Left cardiac atrium (tissue), 4 donors: ENCODE data around the gene MPIG6B. TPM values are rescaled to one million over a fixed set of nuclear protein-coding genes. Genes with fewer than 3 reads are reported as not detected.

Experiments used
- ATAC-seq, 2 donors: fragments of 200-7000 bp; cut with Tn5 transposase; one replicate each; pipeline ENCODE4 v1.9.1; 2020; ENCODE audit warnings: mild to moderate bottlenecking in 2 of 2, moderate library complexity in 2 of 2
- DNase-seq: peaks from one replicate; pipeline ENCODE4 v3.0.0-alpha.2; 2020
- intact Hi-C, 2 donors: fragments of 100-400 bp; cut with DNase I; formaldehyde crosslinking; loops; one replicate each; pipeline versions ENCODE4 v1.14.1 to v1.15.1; 2022 to 2023
- total RNA-seq, 2 donors: library from RNA; stranded (reverse); fragmentation: NEBNext Ultra II Directional; extraction: Animal tissue kit (Norgen Biotek cat#: 25700); gene quantifications; one replicate each; pipeline ENCODE4 v1.2.1, GENCODE V29; 2021
- donor health status: DM: no; HTN: yes; CAD: no.
- donor health status: DM: no; HTN: yes; CAD: no; lungs with severe emphysema.
- donor health status: DM: yes; HTN: yes; CAD: no.
- donor health status: Dilated cardiomyopathy.

Gene MPIG6B
- total RNA-seq, 2 donors from 2014 or later = 0.39 to 0.41 TPM

DNA sequence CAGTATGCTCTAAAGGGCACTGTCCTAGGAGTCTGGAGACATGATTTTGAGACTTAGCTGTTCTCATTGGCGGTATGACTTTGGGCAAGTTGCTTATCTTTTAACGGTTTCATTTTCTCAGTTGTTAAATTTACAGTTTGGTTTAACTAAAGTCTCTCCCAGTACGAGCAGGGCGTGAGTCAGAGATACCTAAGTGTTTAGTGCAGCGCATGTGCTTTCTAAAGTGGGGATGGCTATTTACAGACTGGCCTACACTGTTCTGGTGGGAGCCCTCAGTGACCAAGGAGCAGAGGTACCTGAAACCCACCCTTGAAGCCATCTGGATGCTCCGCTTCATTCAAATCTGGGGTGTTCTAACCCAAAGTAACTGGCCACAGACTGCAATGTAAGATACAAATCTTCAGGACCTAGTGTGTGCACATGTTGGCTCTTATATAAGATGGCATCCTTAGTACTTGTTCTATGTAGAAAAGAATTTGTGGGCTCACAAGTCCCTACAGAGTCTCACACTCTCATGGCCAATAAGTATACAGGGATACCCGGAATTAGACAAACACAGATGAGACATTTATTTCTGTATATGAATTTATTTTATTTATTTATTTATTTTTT lies 27.3 kb downstream of the MPIG6B start:
- DNase-seq = no peak
- intact Hi-C loops = no loop called here
- no peak for ATAC-seq

DNA sequence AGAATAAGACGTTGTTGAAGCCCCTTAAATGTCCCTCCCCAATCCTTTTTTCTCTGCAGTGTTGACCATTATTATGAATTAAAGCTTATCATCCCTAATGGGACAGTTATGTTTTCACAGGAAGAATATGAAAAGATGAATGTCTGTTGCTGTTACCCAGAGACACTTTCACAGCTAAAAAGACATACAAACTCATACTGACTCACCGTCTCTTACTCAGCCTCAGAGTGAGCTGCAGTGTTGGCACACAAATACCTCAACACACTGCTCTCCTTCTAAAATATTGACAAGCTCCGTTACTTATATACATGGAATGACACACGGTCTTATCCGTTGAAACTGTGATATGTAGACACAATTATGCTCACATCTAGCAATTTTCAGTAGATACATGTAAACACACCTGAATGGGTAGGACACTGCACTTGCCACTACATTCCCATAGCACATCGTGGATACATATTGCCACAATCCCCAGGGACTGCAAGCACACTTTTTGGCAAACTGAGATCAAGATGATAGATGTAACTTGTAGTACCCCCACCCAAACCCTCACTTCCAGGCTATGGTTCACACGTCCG lies 29.7 kb downstream of the MPIG6B start:
- DNase-seq = no peak
- intact Hi-C loops = no loop called here
- ATAC-seq = peak in 1 of 2 donors; percentile 23

DNA sequence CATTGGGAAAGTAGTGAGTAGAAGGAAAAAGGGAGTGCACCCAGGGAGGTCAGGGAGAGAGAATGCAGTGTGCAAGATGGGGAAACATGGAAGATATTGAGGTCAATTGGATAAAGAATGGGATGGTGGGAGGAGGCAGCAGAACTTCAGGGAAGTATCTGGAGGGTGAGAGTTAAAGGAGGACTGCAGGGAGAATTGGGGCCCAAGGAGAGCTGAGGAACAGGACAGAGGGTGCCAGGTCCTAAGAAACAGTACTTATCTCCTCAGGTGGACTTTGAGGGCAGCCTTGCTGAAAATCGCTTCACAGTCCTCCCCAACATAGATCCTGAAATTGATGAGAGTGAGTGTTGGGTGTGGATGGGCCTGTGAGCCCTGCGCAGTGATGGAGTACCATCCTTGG lies 35.1 kb downstream of the MPIG6B start:
- ATAC-seq (no peak), DNase-seq (no peak)
- intact Hi-C loops = no loop called here

DNA sequence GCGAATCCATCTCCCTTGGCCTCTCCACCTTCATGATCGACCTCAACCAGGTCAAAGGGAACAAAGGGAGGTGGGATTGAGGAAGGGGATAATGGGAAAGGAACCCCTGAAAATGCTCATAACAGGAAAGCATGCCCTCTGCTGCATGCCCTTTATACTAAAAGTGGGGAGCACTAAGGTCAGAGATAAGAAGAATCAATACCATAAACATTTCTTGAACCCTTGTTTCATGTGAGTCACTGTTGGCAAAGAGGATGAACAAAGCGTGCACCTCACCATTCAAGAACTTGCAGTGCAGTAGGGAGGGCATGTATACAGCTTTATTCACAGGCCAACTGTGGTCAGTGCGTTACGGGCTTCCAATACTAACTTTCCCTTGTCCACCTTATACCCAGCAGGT lies 37.6 kb downstream of the MPIG6B start:
- DNase-seq = no peak
- ATAC-seq = no peak
- intact Hi-C loops = no loop called here

DNA sequence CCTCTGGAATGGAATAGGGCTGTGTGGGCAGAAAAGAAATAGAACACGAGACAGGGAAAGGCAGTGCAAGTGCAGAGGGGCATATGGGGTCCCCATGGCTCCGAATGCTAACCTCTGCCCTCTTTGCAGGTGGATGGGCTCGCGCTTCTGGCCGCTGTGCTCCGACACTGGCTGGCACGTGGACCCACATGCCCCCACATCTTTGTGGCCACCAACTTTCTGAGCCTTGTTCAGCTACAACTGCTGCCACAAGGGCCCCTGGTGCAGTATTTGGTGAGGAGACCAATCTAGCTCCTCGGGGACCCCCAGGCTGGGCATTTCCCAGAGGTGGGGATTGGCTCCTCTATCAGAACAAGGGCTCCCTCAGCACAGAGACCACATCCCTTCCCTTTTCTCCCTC lies 38.2 kb downstream of the MPIG6B start:
- ATAC-seq = no peak
- DNase-seq = no peak
- intact Hi-C loops = no loop called here

DNA sequence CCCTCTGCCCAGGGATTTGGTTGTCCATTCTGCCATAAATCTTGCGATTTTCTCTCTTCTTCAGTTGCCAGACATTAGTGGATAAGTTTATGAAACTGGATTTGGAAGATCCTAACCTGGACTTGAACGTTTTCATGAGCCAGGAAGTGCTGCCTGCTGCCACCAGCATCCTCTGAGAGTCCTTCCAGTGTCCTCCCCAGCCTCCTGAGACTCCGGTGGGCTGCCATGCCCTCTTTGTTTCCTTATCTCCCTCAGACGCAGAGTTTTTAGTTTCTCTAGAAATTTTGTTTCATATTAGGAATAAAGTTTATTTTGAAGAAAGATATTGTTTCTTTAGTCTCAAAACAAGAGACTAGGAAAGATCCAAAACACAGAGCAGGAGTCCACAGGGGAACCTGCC lies 39.2 kb downstream of the MPIG6B start, which contains the start of gene SAPCD1:
Gene SAPCD1 (plus strand): TSS at position 301 of the 400 bp plus-strand sequence. CDS start 399 bp downstream, outside the sequence.
- DNase-seq (no peak), ATAC-seq (no peak)
- intact Hi-C loops = no loop called here

DNA sequence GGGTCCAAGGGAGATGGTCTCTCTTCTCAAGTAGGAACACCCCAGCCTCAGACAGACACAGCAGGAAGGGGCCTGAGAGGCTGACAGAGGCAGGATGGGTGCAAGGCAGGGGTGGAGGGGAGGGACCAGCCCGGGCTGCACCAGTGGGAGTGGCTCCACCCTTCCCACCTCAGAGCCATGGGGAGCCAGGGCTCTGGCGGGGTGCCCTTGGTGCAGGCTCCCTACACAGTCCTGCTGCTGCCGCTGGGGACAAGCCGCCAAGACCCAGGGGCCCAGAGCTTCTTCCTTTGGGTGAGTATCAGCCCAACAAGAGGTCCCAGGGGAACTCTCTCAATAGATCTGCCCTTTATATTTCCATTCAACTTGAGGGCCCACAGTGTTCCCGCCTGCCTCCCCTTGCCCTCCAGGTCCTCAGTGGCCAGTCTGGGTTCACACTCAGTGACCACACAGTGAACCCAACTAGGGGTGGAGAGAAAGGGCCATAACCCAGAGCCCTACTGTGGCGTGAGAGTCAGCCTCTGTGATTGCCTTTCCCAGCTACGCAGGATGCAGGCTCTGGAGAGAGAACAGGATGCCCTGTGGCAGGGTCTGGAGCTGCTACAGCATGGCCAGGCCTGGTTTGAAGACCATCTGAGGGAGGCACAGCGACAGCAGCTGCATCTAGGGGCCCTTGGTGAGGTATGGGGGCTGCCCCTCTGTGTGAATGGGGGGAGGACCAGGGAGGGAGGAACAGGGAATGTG lies 39.9 kb downstream of the MPIG6B start:
- intact Hi-C loops = no loop called here
- ATAC-seq (no peak), DNase-seq (no peak)

DNA sequence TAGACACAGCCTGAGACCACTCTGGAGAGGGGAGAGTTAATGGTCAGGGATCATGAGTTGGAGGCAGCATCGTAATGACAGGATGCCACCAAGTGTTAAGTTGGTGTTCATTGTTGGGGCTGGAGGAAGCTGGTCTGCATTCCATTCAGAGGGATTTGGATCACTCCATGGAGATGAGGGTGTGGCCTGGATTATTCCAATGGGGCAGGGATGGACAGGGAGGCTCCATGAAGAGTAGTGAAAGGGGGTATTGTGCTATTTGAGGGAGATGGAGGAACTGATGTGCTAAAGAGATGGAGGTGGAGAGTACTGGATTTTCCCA lies 40.4 kb downstream of the MPIG6B start:
- intact Hi-C loops = no loop called here
- ATAC-seq = peak in 1 of 2 donors; percentile 22

DNA sequence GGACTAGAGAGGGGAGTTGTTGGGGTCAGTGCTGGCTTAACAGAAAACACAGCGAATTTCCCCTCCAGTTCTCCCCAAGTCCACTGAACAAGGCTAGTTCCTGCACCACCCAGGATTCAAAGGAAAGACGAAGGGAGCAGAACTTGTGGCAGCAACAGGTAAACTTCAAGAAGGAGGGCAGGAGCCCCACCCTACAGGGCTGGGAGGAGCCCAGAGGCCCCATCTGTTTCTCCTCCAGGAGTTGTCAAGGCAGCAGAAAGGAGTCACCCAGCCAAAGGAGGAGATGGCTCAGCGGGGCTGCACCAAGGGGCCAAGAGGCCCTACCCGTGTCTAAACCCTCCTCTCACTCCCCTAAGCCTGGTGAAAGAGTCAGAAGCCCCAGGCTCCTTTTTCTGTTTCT lies 41.0 kb downstream of the MPIG6B start:
- intact Hi-C loops = no loop called here

More for the DNA sequence above, 40.4 kb downstream of the MPIG6B start:
- DNase-seq = no peak

DNA sequence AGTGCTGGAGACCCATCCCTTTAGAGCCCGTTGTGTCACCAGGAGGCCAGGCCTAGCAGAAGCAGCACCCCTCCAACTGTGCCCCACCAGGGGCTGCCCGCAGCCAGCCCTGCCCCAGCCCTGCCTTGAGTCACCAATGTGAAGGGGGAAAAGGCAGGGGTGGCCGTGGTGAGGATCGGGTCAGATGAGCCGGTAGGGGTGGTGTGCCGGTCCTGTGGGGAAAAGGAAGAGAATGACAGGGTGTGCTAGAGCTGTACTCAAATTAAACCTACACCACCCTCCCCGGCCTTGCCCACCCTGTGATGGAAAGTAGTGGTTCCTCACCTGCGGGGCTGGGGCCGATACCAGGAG lies 42.4 kb downstream of the MPIG6B start:
- intact Hi-C loops = no loop called here
- DNase-seq (no peak), ATAC-seq (no peak)

More for the DNA sequence above, 41.0 kb downstream of the MPIG6B start:
- no peak for ATAC-seq
- no peak for DNase-seq

DNA sequence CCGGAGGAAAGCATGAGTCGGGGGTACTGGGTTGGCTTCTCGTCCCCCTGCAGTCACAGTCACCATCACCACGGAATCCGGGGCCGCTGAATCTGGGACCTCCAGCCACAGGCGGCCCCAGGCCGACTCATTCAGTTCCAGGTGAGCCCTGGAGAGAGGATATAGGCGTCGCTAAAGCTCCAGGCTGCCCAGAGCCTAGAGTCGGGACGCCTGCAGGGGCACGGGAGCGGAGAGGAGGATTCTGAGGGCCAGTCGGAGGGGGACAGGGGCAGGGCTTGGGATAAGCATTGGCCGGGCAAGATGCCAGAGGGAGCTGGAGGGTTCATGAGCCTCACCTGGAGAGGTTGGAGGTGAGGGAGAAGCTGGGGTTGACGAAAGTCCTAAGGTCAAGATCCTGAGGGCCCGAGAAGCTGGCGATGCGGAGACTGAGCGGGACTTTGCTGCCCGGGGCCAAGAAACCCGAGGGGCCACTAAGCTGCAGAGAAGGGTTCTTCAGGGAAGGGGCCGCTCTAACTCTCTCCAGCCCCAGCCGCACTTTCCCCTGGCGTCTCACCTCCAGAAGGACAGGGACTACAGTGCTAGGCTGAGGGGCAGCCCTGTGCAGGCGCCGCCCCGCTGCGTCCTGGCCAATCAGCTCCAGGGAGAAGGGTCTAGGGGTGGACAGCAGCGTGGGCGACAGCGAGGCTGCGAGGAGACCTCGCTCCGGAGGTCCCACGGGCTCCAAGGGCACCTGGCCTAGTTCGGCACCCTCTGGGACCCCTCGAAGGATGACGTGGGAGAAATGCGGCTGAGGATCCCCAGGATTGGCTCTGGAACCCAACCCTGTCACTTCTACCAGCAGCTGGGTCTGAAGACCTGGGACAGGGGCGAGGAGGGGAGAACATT lies 43.0 kb downstream of the MPIG6B start:
- intact Hi-C loops = no loop called here

DNA sequence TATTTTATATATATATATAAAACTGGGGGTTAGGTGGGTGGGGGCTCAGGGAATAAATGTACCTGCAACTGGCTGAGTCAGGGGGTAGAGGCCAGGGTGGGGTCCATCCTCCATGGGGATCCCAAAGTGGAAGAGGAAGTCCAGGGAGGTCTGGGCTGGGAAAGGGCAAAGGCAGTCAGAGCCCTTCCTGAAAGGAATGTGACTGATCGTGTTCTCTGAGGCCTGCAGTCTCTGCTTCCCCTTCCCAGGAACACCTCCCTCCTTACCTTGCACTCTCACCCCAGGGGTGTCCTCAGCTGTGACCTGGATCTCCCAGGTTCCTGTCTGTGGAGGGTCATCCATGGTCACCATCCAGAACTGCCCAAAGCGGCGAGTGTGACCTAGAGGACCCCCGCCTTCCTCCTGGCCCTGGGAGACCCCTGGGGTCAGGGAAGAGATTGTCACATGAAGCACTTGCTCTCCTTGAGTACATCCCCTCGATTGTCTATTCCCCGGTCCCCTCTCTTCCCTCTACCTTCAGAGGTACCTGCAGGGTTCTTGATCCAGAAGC lies 44.0 kb downstream of the MPIG6B start:
- no peak for DNase-seq
- intact Hi-C loops = no loop called here

More for the DNA sequence above, 43.0 kb downstream of the MPIG6B start:
- ATAC-seq (peak; percentile 42 to 66), DNase-seq (no peak)

DNA sequence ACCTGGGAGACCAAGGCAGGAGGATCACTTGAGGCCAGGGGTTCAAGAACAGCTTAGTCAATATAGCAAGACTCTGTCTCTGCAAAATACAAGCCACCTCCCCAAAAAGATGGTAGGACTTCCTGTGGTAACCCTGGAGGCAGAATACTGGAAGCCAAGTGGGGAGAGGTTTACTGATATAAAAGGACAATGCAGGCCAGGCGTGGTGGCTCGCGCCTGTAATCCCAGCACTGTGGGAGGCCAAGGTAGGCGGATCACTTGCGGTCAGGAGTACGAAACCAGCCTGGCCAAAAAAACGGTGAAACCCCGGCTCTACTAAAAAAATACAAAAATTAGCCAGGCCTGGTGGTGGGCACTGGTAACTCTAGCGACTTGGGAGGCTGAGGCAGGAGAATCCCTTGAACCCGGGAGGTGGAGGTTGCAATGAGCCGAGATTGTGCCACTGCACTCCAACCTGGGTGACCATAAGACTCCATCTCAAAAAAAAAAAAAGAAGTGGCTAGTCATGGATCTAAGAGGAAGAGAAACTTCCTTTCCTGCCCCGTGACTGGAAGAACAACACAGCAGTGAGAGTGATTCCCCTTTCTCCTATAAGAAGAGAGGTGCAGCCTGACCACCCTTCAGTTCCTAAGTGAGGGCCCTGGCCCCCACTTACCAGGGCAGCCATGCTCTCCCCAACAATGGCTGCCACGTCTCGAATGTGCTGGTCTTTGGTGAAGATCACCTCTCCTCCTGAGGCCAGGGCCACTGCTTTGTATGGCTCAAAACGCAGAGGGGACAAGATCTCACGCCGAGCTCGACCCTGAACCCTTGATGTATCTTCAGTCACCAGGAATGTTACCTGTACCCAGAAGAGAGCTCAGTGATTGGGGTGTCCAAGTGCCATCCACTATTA lies 45.4 kb downstream of the MPIG6B start:
- intact Hi-C loops = no loop called here
- peak in 1 of 2 donors; percentile 28 for ATAC-seq
- DNase-seq = no peak

More for the DNA sequence above, 44.0 kb downstream of the MPIG6B start:
- ATAC-seq = no peak

DNA sequence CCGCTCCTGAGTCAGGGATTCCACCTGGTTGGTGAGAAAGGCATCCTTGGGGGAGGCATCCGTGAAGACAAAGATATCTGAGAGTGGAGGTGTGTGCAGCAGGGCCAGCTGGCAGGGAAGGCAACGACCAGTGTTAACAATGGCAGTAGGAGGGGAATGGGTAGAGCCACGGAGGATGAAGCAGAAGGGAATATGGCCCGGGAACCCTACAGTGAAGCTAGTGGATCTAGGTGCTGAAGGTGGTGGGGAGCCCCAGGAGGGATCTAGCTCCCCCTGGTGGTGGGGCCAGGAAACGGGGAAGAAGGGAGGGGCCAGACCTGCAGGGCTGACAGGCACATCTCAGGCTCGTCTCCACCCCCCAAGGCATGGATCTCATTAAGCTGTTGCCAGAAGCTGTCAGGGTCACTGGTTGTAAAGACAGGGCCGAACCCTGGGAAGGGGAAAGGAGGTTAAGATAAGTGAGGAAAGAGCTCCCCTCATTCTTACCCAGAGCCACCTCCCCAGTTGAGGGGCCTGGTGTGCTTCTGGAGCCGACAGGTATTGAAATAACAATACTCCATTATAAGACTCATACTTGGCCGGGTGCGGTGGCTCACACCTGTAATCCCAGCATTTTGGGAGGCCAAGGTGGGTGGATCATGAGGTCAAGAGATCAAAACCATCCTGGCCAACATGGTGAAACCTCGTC lies 46.7 kb downstream of the MPIG6B start:
- ATAC-seq (peak; percentile 62 to 64), DNase-seq (peak; percentile 57)
- intact Hi-C loops = no loop called here

DNA sequence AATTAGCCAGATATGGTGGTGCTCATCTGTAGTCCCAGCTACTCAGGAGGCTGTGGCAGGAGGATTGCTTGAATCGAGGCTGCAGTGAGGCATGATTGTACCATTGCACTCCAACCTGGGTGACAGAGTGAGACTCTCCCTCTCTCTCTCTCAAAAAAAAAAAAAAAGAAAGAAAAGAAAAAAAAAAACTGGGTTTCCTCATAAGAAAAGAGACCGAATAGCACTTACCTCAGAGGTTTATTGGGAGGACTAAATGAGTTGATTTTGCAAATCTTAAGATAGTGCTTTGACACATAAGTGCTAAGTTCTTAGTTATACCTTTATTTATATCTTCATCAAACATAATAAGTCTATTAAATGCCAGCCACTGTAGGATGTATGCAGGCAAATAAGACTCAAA lies 47.7 kb downstream of the MPIG6B start:
- intact Hi-C loops = no loop called here
- ATAC-seq = no peak

DNA sequence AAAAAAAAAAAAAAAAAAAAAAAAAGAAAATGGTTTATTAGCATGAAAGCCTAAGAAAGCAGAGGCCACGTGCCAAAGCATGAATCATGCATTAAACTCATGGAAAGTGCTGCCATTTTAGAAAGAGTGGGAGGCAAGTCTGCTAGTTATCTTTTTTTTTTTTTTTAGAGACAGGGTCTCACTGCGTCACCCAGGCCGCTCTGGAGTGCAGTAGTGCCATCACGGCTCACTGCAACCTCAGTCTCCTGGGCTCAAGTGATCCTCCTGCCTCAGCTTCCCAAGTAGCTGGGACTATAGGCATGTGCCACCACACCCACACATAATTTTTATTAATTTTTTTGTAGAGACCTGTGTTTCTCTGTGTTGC lies 48.8 kb downstream of the MPIG6B start:
- intact Hi-C loops = no loop called here
- no peak for DNase-seq
- ATAC-seq = no peak

More for the DNA sequence above, 47.7 kb downstream of the MPIG6B start:
- DNase-seq = no peak

DNA sequence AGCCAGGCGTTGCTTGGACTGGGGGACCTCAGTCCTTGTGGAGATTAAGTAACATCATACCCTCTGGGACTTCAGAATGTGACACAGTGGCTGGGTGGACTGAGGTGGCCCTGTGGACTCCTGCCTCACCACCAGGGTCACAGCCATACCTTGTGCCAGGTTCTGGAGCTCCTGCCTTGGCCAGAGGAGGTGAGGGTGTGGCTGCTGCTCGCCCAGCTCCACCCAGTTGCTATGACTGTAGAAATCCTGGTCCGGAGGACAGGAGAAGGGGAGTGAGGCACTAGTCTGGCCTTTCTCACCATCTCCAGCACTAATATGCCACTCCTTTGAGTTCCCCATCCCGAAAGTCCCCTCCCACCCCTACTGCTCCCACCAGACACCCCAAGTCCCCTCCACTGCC lies 52.0 kb downstream of the MPIG6B start:
- ATAC-seq (peak in 1 of 2 donors; percentile 19), DNase-seq (no peak)
- intact Hi-C loops = loop anchor here in 1 of 2 donors (5.0 kb wide), 1 partner anchor 57 kb away; no protein-coding TSS in a partner anchor
